ENCODE results near the gene GBP1. TPM values are rescaled to one million over a fixed set of nuclear protein-coding genes. Genes with fewer than 3 reads are reported as not detected.
"Not testable (repeated sequence)": the region's sequence is repeated elsewhere in the genome, so short reads cannot be mapped to it uniquely, and the experiment has no call there.

GBP1 gene
- polyA plus RNA-seq, 3 donors from 2014 or later = 23.3 to 45.4 (median 43.1) TPM

DNA sequence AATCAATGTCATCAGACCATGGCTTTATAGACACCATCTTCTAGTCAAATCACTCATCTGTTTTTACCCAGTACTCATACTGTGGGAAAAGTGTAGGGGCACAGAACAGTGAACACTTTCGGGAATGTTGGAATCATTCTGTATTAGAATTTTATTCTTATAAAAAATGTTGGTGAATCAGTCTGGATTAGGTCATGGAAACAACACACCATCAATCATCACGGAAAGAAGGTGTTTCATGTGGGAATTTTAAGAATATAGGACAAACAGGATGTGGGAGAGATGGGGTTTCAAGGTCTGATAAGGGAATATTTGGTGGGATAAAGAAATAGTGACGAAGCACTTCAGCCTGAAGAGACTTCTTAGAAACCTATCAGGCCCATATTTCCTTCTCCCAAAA is 17.3 kb downstream of the GBP1 start:
- peaks cover 14 to 36% (median 25%) of the 10 kb centered on the region in 3 donors for H3K36me3 Mint-ChIP-seq

DNA sequence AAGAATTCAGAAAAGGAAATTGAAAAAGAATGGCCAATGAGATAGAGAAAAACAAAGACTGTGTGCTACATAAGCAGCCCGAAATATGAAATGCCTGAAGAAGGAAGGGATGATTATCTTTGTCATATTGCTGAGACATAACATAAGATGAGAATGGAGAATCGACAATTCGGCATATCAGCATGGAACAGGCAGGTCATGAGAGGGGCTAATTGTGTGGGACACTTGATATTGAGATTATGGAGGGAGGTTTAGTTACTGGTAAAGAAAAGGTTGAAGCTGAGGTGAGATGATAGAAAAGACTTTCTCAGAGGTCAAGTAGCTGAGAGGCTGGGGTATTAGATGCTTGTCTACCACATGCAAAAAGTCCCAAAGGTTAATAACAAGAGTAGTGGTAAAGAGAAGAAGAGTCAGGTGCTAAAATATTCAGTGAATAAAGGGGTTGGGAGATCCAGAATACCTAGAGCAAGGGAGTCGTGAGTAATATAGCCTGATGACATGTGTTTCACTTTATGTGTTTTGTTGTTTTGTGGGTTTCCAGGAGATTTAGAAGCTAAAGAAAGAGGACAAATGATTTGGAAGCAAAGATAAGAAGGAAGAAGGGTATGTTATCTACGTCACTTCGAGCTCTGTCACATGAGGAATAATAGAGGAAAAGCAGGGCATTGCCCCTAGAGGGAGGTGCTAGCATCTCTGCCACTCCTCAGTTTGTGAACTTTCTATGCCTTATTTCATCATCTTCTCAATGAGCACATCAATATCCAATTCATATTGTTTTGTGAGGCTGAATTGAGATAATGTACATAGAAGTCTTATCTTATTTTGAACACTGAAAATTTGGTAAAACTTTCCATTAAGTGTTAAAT is 18.5 kb downstream of the GBP1 start:
- H3K4me3 Mint-ChIP-seq; H3K4me1 Mint-ChIP-seq; H3K27me3 Mint-ChIP-seq (ENCODE audit: low read depth in 3 of 3); DNase-seq; H3K27ac Mint-ChIP-seq; H3K9me3 Mint-ChIP-seq: not testable (repeated sequence)
- peaks cover 14 to 31% (median 24%) of the 10 kb centered on the region in 3 donors for H3K36me3 Mint-ChIP-seq

More for the DNA sequence above, 17.3 kb downstream of the GBP1 start:
- H3K4me3 Mint-ChIP-seq = no peak overlapping the region
- no peaks in the 10 kb centered on the region for H3K4me1 Mint-ChIP-seq
- peaks cover 0 to 1% (median 0%) of the 10 kb centered on the region in 3 donors for H3K27me3 Mint-ChIP-seq (ENCODE audit: low read depth in 3 of 3)
- H3K9me3 Mint-ChIP-seq = no peaks in the 10 kb centered on the region
- peak overlapping the region in 1 of 6 donors; percentile 28 for H3K27ac Mint-ChIP-seq
- DNase-seq = no peak

DNA sequence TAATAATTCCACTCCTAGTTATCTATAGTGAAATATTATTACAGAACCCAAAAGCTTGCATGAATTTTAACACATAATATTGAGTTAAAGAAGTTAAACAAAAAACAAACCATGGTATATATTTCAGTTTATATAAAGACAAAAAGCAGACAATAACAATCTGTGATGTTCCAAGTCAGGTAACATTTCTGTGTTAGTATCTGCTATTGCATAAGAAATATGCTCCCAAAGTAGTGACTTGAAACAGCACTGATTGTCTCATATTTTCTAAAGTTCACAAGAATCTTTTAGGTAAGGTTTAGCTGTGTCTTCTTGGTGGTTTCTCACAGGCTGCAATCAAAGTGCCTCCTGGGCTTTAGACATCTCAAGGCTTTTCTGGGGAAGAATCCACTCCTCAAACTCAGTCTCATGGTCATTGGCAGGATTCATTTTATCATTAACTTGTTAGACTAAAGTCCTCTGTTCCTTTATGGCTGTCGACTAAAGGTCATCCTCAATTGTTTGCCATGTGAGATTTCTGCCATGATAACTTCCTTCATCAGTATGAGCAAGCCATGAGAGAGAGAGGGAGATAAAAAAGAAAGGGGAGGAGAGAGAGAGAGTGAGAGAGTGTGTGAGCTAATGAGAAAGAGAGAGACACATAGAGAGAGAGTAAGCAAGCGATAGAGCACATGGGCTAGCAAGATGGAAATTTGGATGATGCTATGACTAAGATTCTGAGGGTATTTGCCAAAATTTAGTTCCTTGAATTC is 19.9 kb downstream of the GBP1 start:
- H3K9me3 Mint-ChIP-seq = no peaks in the 10 kb centered on the region
- no peak overlapping the region for H3K27ac Mint-ChIP-seq
- DNase-seq = no peak
- no peak overlapping the region for H3K4me3 Mint-ChIP-seq
- peaks cover 12 to 29% (median 18%) of the 10 kb centered on the region in 3 donors for H3K36me3 Mint-ChIP-seq
- H3K27me3 Mint-ChIP-seq (ENCODE audit: low read depth in 3 of 3) = peaks cover 0 to 1% (median 0%) of the 10 kb centered on the region in 3 donors
- H3K4me1 Mint-ChIP-seq = peaks cover 2 to 12% of the 10 kb centered on the region in 2 donors

DNA sequence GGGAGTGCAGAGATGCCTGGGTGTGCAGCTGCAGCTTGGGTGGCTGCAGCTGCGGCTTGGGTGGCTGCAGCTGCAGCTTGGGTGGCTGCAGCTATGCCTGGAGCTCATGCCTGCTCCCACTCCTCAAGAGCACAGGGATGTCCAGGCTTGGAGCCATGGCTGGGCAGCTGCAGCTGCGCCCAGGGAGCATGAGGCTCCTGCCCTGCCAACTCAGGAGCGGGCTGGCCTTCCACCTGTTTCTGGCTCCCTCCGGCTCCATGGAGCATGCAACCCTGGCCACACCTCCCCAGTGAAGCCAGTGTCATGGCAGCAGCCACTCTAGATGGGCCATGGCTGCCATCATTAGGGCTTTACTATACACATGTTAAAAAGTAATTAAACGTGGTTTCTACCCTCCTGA is 21.1 kb downstream of the GBP1 start:
- Mint-ChIP-seq H3K27ac (no peak overlapping the region), H3K36me3 (peaks cover 14 to 28% (median 22%) of the 10 kb centered on the region in 3 donors), H3K4me1 (peaks cover 4 to 12% of the 10 kb centered on the region in 2 donors), H3K4me3 (no peak overlapping the region), H3K9me3 (no peaks in the 10 kb centered on the region), H3K27me3 (ENCODE audit: low read depth in 3 of 3) (peaks cover 0 to 1% (median 0%) of the 10 kb centered on the region in 3 donors)
- DNase-seq = no peak

DNA sequence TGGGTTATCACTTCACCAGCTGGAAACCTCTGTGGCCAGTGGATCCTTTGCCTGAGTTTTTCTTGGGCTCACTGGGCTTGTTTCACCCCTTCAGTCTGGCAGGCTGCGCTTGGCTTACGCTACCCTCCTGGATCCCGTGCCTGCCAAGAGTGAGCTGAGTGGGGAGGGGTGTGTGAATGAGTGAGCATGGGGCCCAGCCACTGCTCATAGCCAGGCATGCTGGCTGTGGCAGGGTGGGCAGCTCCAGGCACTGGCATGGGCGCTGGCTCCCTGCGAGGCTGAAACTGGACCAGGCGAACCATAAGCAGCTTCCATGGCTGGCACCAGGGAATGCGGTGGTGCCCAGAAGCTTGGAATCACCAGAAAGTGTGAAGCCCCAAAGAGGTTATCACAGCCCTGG is 22.5 kb downstream of the GBP1 start:
- DNase-seq = no peak
- Mint-ChIP-seq H3K27ac (no peak overlapping the region), H3K27me3 (ENCODE audit: low read depth in 3 of 3) (peaks cover 0 to 1% (median 0%) of the 10 kb centered on the region in 3 donors), H3K4me1 (peaks cover 4 to 12% of the 10 kb centered on the region in 2 donors), H3K9me3 (no peaks in the 10 kb centered on the region), H3K36me3 (peaks cover 10 to 29% (median 26%) of the 10 kb centered on the region in 3 donors), H3K4me3 (no peak overlapping the region)

DNA sequence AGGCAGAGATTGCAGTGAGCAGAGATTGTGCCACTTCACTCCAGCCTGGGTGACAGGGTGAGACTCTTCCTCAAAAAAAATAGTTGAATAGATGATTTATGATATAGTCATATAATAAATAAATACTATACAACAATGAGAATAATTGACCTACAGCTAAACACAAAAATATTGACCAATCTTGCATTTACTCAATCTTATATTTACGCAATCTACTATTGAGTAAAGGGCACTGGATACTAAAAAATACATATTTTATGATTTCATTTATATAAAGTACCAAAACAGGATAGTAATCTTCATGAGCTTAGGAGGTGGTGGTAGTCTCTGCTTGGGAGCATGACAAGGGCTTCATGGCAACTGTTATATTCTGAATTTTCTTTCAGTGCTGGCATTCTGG is 23.3 kb downstream of the GBP1 start:
- no peak for DNase-seq
- H3K4me1 Mint-ChIP-seq = peaks cover 4 to 12% of the 10 kb centered on the region in 2 donors
- H3K27ac Mint-ChIP-seq = no peak overlapping the region
- H3K36me3 Mint-ChIP-seq = peaks cover 14 to 33% (median 26%) of the 10 kb centered on the region in 3 donors
- H3K9me3 Mint-ChIP-seq = no peaks in the 10 kb centered on the region
- no peak overlapping the region for H3K4me3 Mint-ChIP-seq
- peaks cover 0 to 1% (median 0%) of the 10 kb centered on the region in 3 donors for H3K27me3 Mint-ChIP-seq (ENCODE audit: low read depth in 3 of 3)

DNA sequence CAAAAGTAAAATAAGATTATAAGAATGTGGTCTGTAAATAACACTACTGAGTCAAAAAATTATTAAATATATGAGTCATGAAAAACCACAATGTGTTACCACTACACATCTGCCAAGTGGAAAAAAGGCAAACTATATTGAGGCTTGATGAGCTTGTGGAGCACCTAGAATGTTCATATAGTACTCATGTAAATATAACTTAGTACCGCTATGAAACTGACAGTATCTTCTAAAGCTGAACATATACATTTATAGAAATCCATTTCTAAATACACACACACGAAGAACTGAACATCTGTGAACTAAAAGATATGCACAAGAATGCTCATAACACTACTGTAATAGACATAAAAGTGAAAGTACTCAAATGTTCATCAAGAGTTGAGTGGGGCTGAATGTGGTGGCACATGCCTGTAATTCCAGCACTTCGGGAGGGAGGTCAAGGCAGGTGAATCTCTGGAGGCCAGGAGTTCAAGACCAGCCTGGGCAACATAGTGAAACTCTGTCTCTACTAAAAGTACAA is 23.8 kb downstream of the GBP1 start:
- H3K4me3 Mint-ChIP-seq = peak overlapping the region in 1 of 5 donors; percentile 0
- DNase-seq = no peak
- H3K4me1 Mint-ChIP-seq = peaks cover 4 to 12% of the 10 kb centered on the region in 2 donors

DNA sequence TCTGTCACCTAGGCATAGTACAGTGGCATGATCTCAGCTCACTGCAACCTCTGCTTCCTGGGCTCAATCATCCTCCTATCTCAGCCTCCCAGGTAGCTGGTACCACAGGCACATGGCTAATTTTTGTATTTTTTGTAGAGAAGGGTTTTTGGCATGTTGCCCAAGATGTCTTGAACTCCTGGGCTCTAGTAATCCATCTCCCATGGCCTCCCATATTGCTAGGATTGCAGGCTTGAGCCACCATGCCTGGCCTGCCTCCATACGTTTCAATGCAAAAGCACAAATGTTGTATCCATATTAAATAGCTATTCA is 24.7 kb downstream of the GBP1 start:
- no peak for DNase-seq
- no peaks in the 10 kb centered on the region for H3K9me3 Mint-ChIP-seq
- no peak overlapping the region for H3K27ac Mint-ChIP-seq
- peaks cover 0 to 1% (median 0%) of the 10 kb centered on the region in 3 donors for H3K27me3 Mint-ChIP-seq (ENCODE audit: low read depth in 3 of 3)
- no peak overlapping the region for H3K4me3 Mint-ChIP-seq
- peaks cover 14 to 33% (median 26%) of the 10 kb centered on the region in 3 donors for H3K36me3 Mint-ChIP-seq
- peaks cover 4 to 12% of the 10 kb centered on the region in 2 donors for H3K4me1 Mint-ChIP-seq

More for the DNA sequence above, 23.8 kb downstream of the GBP1 start:
- H3K27ac Mint-ChIP-seq = peak overlapping the region in 1 of 6 donors; percentile 17
- no peaks in the 10 kb centered on the region for H3K9me3 Mint-ChIP-seq
- peaks cover 14 to 33% (median 26%) of the 10 kb centered on the region in 3 donors for H3K36me3 Mint-ChIP-seq
- H3K27me3 Mint-ChIP-seq (ENCODE audit: low read depth in 3 of 3) = peaks cover 0 to 1% (median 0%) of the 10 kb centered on the region in 3 donors

DNA sequence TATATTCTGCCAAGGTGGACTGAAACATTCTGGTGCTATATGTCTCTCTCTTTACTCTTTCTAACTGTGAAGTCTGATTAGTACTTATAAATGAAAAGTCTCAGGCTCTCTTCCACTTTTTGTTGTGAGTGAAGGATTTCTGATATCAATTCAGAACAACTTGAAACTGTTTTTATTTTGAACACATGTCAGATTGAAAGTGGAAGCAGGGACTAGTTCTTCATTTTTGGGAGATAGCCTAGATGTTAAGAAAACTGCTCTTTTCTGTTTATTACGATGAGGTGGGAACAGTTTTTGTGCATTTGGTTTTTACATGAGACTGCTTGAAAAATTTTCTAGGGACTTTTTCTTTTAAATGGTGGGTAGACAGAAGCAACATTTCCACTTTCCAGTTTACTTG is 27.8 kb downstream of the GBP1 start:
- peaks cover 4 to 12% of the 10 kb centered on the region in 2 donors for H3K4me1 Mint-ChIP-seq
- no peak overlapping the region for H3K27ac Mint-ChIP-seq
- no peaks in the 10 kb centered on the region for H3K9me3 Mint-ChIP-seq
- H3K36me3 Mint-ChIP-seq = peaks cover 17 to 28% (median 24%) of the 10 kb centered on the region in 3 donors
- peaks cover 0 to 3% (median 0%) of the 10 kb centered on the region in 3 donors for H3K27me3 Mint-ChIP-seq (ENCODE audit: low read depth in 3 of 3)
- no peak for DNase-seq
- no peak overlapping the region for H3K4me3 Mint-ChIP-seq

DNA sequence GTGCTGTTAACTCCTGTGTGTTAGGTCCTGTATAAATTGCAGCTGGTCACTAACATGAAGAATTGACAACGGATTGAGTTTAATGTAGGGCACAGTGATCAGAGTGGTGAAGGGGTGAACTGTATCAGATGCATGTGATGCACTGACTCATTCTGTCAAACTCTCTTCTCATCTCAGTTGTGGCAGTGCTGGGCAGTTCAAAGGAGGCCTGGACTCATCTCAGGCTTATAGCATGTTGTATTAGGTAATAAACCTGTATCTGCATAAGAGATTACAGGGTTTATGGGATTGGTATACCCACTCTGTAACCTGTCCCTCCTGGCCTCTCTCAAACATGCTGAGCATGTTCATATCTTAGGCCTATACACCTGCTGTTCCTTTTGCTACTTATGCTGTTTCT is 29.9 kb downstream of the GBP1 start:
- H3K4me1 Mint-ChIP-seq = peaks cover 0 to 1% of the 10 kb centered on the region in 2 donors
- no peak overlapping the region for H3K27ac Mint-ChIP-seq
- H3K4me3 Mint-ChIP-seq = no peak overlapping the region

DNA sequence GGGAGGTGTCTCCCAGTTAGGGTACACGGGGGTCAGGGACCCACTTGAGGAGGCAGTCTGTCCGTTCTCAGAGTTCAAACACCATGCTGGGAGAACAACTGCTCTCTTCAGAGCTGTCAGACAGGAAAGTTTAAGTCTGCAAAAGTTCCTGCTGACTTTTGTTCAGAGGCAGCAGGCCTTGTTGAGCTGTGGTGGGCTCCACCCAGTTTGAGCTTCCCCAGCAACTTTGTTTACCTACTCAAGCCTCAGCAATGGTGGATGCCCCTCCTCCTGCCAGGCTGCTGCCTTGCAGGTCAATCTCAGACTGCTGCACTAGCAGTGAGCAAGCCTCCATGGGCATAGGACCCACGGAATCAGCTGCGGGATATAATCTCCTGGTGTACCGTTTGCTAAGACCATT is 31.0 kb downstream of the GBP1 start:
- H3K4me1 Mint-ChIP-seq; H3K9me3 Mint-ChIP-seq; H3K27ac Mint-ChIP-seq; H3K27me3 Mint-ChIP-seq (ENCODE audit: low read depth in 3 of 3); DNase-seq; H3K4me3 Mint-ChIP-seq: not testable (repeated sequence)
- H3K36me3 Mint-ChIP-seq = peaks cover 11 to 20% (median 13%) of the 10 kb centered on the region in 3 donors

More for the DNA sequence above, 29.9 kb downstream of the GBP1 start:
- Mint-ChIP-seq H3K27me3 (ENCODE audit: low read depth in 3 of 3) (peaks cover 0 to 3% (median 0%) of the 10 kb centered on the region in 3 donors), H3K36me3 (peaks cover 17 to 29% (median 20%) of the 10 kb centered on the region in 3 donors), H3K9me3 (peaks cover 0 to 2% (median 0%) of the 10 kb centered on the region in 6 donors)
- no peak for DNase-seq

DNA sequence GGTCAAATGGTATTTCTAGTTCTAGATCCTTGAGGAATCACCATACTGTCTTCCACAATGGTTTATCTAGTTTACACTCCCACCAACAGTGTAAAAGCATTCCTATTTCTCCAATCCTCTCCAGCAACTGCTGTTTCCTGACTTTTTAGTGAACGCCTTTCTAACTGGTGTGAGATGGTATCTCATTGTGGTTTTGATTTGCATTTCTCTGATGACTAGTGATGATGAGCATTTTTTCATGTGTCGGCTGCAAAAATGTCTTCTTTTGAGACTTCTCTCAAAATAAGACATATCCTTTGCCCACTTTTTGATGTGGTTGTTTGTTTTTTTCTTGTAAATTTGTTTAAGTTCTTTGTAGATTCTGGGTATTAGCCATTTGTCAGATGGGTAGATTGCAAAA is 36.0 kb downstream of the GBP1 start:
- not testable (repeated sequence) for H3K36me3 Mint-ChIP-seq; H3K9me3 Mint-ChIP-seq; DNase-seq; H3K27me3 Mint-ChIP-seq (ENCODE audit: low read depth in 3 of 3); H3K4me3 Mint-ChIP-seq
- Mint-ChIP-seq H3K27ac (peak overlapping the region in 1 of 6 donors; percentile 32), H3K4me1 (peaks cover 9 to 12% of the 10 kb centered on the region in 2 donors)

DNA sequence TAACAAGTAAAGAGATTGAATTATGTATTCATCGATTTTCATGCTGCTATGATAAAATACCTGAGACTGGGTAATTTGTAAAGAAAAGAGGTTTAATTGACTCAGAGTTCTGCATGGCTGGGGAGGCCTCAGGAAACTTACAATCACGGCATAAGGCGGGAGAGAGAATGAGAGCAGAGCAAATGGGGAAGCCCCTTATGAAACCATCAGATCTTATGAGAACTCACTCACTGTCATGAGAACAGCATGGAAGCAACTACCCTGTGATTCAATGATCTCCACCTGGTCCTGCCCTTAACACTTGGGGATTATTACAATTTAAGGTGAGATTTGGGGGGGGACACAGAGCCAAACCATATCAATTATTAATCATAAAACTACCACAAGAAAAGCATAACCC is 39.1 kb downstream of the GBP1 start:
- no peak for DNase-seq
- Mint-ChIP-seq H3K4me1 (peaks cover 28 to 34% of the 10 kb centered on the region in 2 donors), H3K9me3 (no peaks in the 10 kb centered on the region), H3K4me3 (no peak overlapping the region), H3K27me3 (ENCODE audit: low read depth in 3 of 3) (peaks cover 7 to 15% (median 14%) of the 10 kb centered on the region in 3 donors), H3K27ac (no peak overlapping the region), H3K36me3 (no peaks in the 10 kb centered on the region)

Data from immature natural killer cell (primary cell).